CD14-positive monocyte (primary cell): ENCODE measurements around the gene LAMB3. TPM values are rescaled to one million over a fixed set of nuclear protein-coding genes. Genes with fewer than 3 reads are reported as not detected.

ENCODE experiments used
- DNase-seq, 3 donors: peaks; one replicate each; pipeline ENCODE4 v3.0.0-alpha.2; 2011 to 2022
- H2AFZ ChIP-seq: 2 replicates; pipeline ENCODE4 v1.6.0; 2012; ENCODE audit warnings: mild to moderate bottlenecking, low read depth, low read length, inconsistent platforms; ENCODE audit not compliant: insufficient read depth, poor library complexity, severe bottlenecking
- H3K27ac ChIP-seq, 2 donors: 1 replicate in 1 of 2; 2 replicates in 1 of 2; pipeline ENCODE4 v1.5.1; 2012 to 2013; ENCODE audit warnings: low read length in 2 of 2, control low read depth in 1 of 2, inconsistent platforms in 1 of 2, low read depth in 1 of 2, mild to moderate bottlenecking in 1 of 2
- H3K27me3 ChIP-seq, 2 donors: one replicate each; pipeline versions ENCODE4 v1.6.0 to v1.6.1; 2011 to 2013; ENCODE audit warnings: low read length in 2 of 2; ENCODE audit not compliant: control insufficient read depth in 2 of 2, insufficient read depth in 2 of 2
- H3K36me3 ChIP-seq, 2 donors: replicated peaks in 1 of 2; 1 replicate in 1 of 2; 2 replicates in 1 of 2; pipeline versions ENCODE4 v1.5.1 to v1.6.1; 2012 to 2013; ENCODE audit warnings: low read length in 2 of 2, control low read depth in 1 of 2, inconsistent platforms in 1 of 2, mild to moderate bottlenecking in 1 of 2; ENCODE audit not compliant: insufficient read depth in 2 of 2, control insufficient read depth in 1 of 2
- H3K4me1 ChIP-seq, 2 donors: 1 replicate in 1 of 2; 2 replicates in 1 of 2; pipeline versions ENCODE4 v1.5.1 to v1.6.1; 2012 to 2013; ENCODE audit warnings: low read length in 2 of 2, control low read depth in 1 of 2, inconsistent platforms in 1 of 2, mild to moderate bottlenecking in 1 of 2, moderate library complexity in 1 of 2; ENCODE audit not compliant: insufficient read depth in 2 of 2, control insufficient read depth in 1 of 2
- H3K4me2 ChIP-seq: replicated peaks from 2 replicates; pipeline ENCODE3; 2012; ENCODE audit warnings: low read length, moderate library complexity, mild to moderate bottlenecking; ENCODE audit not compliant: poor library complexity, severe bottlenecking; ENCODE audit errors: extremely low read depth
- H3K4me3 ChIP-seq, 3 experiments: fragments of 200-600 bp in 1 of 3; sonication (generic) in 1 of 3; replicated peaks in 1 of 3; 1 replicate in 2 of 3; 2 replicates in 1 of 3; pipeline ENCODE4 v1.5.1; 2011 to 2013; ENCODE audit warnings: low read length in 3 of 3, mild to moderate bottlenecking in 3 of 3, control low read depth in 2 of 3, low read depth in 2 of 3, inconsistent platforms in 1 of 3, moderate library complexity in 1 of 3
- H3K79me2 ChIP-seq: 2 replicates; pipeline ENCODE4 v1.6.0; 2012; ENCODE audit warnings: mild to moderate bottlenecking, control low read depth, inconsistent platforms, low read length, moderate library complexity; ENCODE audit not compliant: insufficient read depth
- H3K9ac ChIP-seq: 2 replicates; pipeline ENCODE4 v1.6.0; 2017; ENCODE audit warnings: low read length, mild to moderate bottlenecking; ENCODE audit not compliant: insufficient read depth, poor library complexity, severe bottlenecking
- H3K9me3 ChIP-seq, 2 donors: replicated peaks in 1 of 2; 1 replicate in 1 of 2; 2 replicates in 1 of 2; pipeline versions ENCODE4 v1.5.1 to v1.6.1; 2012 to 2013; ENCODE audit warnings: low read length in 2 of 2, control low read depth in 1 of 2; ENCODE audit not compliant: control insufficient read depth in 1 of 2, insufficient read depth in 1 of 2
- H4K20me1 ChIP-seq: 2 replicates; pipeline ENCODE4 v1.6.0; 2012; ENCODE audit warnings: mild to moderate bottlenecking, low read length, control low read depth, moderate library complexity; ENCODE audit not compliant: insufficient read depth
- H3K27ac Mint-ChIP-seq, 7 donors: one replicate each; pipeline ENCODE4 v1.8.0; 2020; ENCODE audit warnings: mild to moderate bottlenecking in 7 of 7, mixed read lengths in 7 of 7, moderate library complexity in 6 of 7, inconsistent platforms in 2 of 7
- H3K27me3 Mint-ChIP-seq, 3 donors: one replicate each; pipeline ENCODE4 v1.8.0; 2021 to 2022; ENCODE audit warnings: low read depth in 3 of 3, mild to moderate bottlenecking in 3 of 3, mixed read lengths in 3 of 3, moderate library complexity in 3 of 3, inconsistent platforms in 1 of 3
- H3K36me3 Mint-ChIP-seq, 2 donors: one replicate each; pipeline ENCODE4 v1.8.0; 2020; ENCODE audit warnings: mixed read lengths in 2 of 2, inconsistent platforms in 1 of 2, mild to moderate bottlenecking in 1 of 2
- H3K4me1 Mint-ChIP-seq: one replicate; pipeline ENCODE4 v1.8.0; 2020; ENCODE audit warnings: mild to moderate bottlenecking, mixed read lengths
- H3K4me3 Mint-ChIP-seq, 2 donors: one replicate each; pipeline ENCODE4 v1.8.0; 2020; ENCODE audit warnings: mild to moderate bottlenecking in 2 of 2, mixed read lengths in 2 of 2, moderate library complexity in 1 of 2
- H3K9me3 Mint-ChIP-seq, 7 donors: one replicate each; pipeline ENCODE4 v1.8.0; 2020 to 2022; ENCODE audit warnings: mixed read lengths in 7 of 7, mild to moderate bottlenecking in 6 of 7, moderate library complexity in 6 of 7, inconsistent platforms in 2 of 7
- CTCF ChIP-seq: fragments of 200-600 bp; IDR thresholded peaks from one replicate; pipeline ENCODE4 v1.8.0; 2022; ENCODE audit warnings: antibody characterized with exemption, mild to moderate bottlenecking
- WGBS: methylation state at CpG from one replicate; pipeline ENCODE4 v1.1.5; 2013; ENCODE audit warnings: missing lambda C conversion rate; ENCODE audit not compliant: insufficient coverage; 5-methylcytosine and 5-hydroxymethylcytosine counted together
- intact Hi-C, 2 donors: fragments of 100-400 bp; cut with micrococcal nuclease; formaldehyde crosslinking; loops; one replicate each; pipeline versions ENCODE4 v1.15.0 to v1.15.1; 2023
- polyA plus RNA-seq, 3 donors: library from polyadenylated mRNA; depleted of rRNA in 1 of 3; unstranded in 2 of 3; stranded (reverse) in 1 of 3; fragments of 300-500 nt in 2 of 3; fragments of >200 nt in 1 of 3; fragmentation: Illumina TruSeq in 2 of 3; gene quantifications; 1 replicate in 2 of 3; 2 replicates in 1 of 3; pipeline ENCODE4 v1.2.3, GENCODE V29; 2012 to 2021

Gene LAMB3
- polyA plus RNA-seq, 3 donors = 0.29 to 0.67 (median 0.30) TPM

DNA sequence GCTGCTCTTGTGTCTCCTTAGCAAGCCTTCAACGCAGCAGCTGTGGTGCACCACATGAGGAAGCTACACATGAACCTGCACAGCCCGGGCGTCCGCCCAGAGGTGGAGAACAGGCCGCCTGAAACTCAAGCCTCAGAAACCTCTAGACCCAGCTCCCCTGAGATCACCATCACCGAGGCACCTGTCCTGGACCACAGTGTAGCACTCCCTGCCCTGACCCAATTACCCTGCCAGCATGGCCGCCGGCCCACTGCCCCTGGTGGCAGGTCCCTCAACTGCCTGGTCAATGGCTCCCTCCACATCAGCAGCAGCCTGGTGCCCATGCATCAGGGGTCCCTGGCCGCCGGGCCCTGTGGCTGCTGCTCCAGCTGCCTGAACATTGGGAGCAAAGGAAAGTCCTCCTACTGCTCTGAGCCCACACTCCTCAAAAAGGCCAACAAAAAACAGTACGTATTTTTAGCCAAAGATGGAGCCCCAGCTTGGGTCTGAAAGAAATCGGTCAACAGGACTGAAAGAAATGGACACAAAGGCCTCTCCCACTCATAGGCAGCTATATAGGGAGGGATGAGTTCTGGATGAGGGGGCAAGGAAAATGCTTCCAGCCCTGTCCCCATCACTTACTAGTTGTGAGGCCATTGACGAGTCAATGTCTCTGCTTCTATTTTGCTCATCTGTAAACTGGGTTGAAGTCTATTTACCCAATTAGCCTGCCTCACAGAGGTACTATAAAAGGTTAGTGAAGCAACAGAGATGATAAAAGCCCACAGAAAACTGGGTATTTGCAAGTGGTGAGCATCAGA lies 40.3 kb downstream of the LAMB3 start:
- no peak overlapping the region for H3K4me2 ChIP-seq
- H3K9me3 ChIP-seq = no peaks in the 10 kb centered on the region
- H3K79me2 ChIP-seq = no peaks in the 10 kb centered on the region
- no peak overlapping the region for H3K4me3 ChIP-seq
- no peaks in the 10 kb centered on the region for H3K36me3 ChIP-seq
- H3K27me3 ChIP-seq = no peaks in the 10 kb centered on the region
- Mint-ChIP-seq H3K27ac (no peak overlapping the region), H3K36me3 (no peaks in the 10 kb centered on the region), H3K4me3 (no peak overlapping the region), H3K9me3 (peaks cover 0 to 3% (median 0%) of the 10 kb centered on the region in 7 donors), H3K27me3 (peaks cover 6 to 11% (median 8%) of the 10 kb centered on the region in 3 donors), H3K4me1 (peaks cover 8% of the 10 kb centered on the region)
- no peak for DNase-seq
- no peak for TF ChIP-seq CTCF
- WGBS = 40% methylated on average over 5 of the region's 13 CpGs
- H3K27ac ChIP-seq = no peak overlapping the region
- no peaks in the 10 kb centered on the region for H4K20me1 ChIP-seq
- H3K4me1 ChIP-seq = no peaks in the 10 kb centered on the region
- intact Hi-C loops = no loop called here
- no peak overlapping the region for H3K9ac ChIP-seq
- no peak overlapping the region for H2AFZ ChIP-seq

- Histone ChIP-seq H3K4me1 (no peaks in the 10 kb centered on the region), H3K79me2 (no peaks in the 10 kb centered on the region), H3K36me3 (no peaks in the 10 kb centered on the region), H3K27ac (no peak overlapping the region), H3K4me2 (no peak overlapping the region), H3K4me3 (no peak overlapping the region), H2AFZ (no peak overlapping the region), H3K27me3 (no peaks in the 10 kb centered on the region), H4K20me1 (no peaks in the 10 kb centered on the region), H3K9me3 (no peaks in the 10 kb centered on the region), H3K9ac (no peak overlapping the region)
- H3K4me3 Mint-ChIP-seq = no peak overlapping the region
- peaks cover 3 to 9% (median 8%) of the 10 kb centered on the region in 3 donors for H3K27me3 Mint-ChIP-seq
- 95% methylated on average over 3 of the region's 3 CpGs for WGBS
- no peaks in the 10 kb centered on the region for H3K36me3 Mint-ChIP-seq
- peaks cover 8% of the 10 kb centered on the region for H3K4me1 Mint-ChIP-seq
- no peak overlapping the region for H3K27ac Mint-ChIP-seq
- no peak for DNase-seq
- no peak for TF ChIP-seq CTCF
- peaks cover 0 to 3% (median 0%) of the 10 kb centered on the region in 7 donors for H3K9me3 Mint-ChIP-seq
- intact Hi-C loops = no loop called here
These were observed 41.7 kb downstream of the LAMB3 start for GRCh38 chr1:209610631-209610905.
